WI38 (cell line): ENCODE data around the gene AATF.
A peak's percentile ranks its signal among the peaks of the same experiment; 100 is the strongest.
"Not testable (repeated sequence)": the region's sequence is repeated elsewhere in the genome, so short reads cannot be mapped to it uniquely, and the experiment has no call there.

Experiments used
- H3K4me3 ChIP-seq: 2 replicates; pipeline ENCODE4 v1.5.1; 2011; ENCODE audit warnings: low read depth, mild to moderate bottlenecking, control low read depth, low read length
- CTCF ChIP-seq: IDR thresholded peaks from 2 replicates; pipeline ENCODE4 v1.5.1; 2012; ENCODE audit warnings: low read depth, mild to moderate bottlenecking, control low read depth, low read length

Gene AATF

GRCh38 chr17:37067555-37068111, 118.9 kb downstream of the AATF start:
- H3K4me3 ChIP-seq: no peak overlapping the region
- TF ChIP-seq CTCF: no peak

GRCh38 chr17:37068266-37068665, 119.5 kb downstream of the AATF start:
- peak overlapping the region; percentile 12; the same call in 1 of the 2 replicates for H3K4me3 ChIP-seq
- TF ChIP-seq CTCF: no peak

DNA sequence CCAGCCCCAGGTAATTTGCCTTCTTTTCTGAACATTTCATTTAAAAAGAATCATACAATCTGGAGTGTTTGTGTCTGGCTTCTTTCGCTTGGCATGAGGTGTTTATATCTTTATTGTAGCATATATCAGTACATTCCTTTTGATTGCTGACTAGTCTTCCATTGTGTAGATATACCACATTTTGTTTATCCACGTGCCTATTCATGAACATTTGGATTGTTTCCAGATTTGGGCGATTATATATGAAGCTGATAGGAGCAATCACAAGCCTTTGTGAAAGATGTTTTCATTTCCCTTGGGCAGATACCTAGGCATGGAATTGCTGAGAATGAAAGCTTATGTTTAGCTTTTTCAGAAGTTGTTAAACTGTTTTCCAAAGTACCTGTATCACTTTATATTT, 120.3 kb downstream of the AATF start:
- no peak for TF ChIP-seq CTCF
- no peak overlapping the region for H3K4me3 ChIP-seq

DNA sequence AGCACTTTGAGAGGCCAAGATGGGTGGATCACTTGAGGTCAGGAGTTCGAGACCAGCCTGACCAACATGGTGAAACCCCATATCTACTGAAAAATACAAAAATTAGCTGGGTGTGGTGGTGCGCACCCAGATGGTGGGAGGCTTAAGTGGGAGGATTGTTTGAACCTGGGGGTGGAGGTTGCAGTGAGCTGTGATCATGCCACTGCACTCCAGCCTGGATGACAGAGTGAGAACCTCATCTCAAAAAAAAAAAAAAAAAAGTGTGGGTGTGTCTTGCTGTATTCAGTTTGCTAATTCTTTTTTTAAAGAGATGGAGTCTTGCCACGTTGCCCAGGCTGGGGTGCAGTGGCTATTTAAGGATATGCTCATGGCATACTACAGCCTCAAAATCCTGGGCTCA, 124.7 kb downstream of the AATF start:
- H3K4me3 ChIP-seq: not testable (repeated sequence)

DNA sequence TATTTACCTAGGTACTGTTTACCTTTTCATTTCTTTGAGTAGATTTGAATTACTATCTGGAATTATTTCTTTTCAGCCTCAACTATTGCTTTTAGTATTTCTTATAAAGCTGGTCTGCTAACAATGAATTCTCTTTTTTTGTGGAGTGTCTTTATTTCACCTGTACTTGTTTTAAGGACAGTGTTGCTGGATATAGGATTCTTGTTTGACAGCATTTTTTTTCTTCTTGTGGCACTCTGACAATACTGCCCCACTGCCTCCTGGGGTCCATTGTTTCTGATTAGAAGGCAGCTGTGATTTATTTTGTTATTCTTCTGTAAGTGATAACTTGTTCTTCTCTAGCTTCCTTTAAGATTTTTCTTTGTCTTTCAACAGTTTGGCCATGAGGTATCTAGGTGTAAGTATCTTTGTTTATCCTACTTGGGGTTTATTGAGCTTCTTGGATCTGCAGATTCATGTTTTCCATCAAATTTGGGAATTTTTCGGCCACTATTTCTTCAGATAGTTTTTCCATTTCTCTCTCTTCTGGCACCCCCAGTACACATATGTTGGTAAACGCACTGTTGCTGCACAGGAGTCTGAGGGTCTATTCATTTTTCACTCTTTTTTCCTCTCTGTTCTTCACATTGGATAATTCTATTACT, 130.4 kb downstream of the AATF start:
- TF ChIP-seq CTCF: no peak
- no peak overlapping the region for H3K4me3 ChIP-seq

DNA sequence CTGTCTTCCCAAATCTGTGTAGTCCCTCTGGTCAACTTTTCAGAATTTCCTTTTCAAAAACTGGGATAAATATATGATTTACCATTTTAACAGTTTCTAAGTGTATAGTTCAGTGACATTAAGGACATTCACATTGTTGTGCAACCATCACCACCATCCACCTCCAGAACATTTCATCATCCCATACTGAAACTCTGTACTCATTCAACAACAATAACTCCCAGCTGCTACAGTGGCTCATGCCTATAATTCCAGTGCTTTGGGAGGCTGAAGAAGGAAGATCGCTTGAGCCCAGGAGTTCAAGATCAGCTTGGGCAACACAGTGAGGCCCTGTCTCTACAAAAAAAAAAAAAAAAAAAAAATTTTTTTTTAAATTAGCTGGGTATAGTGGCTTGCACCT, 131.0 kb downstream of the AATF start:
- H3K4me3 ChIP-seq: no peak overlapping the region
- no peak for TF ChIP-seq CTCF

DNA sequence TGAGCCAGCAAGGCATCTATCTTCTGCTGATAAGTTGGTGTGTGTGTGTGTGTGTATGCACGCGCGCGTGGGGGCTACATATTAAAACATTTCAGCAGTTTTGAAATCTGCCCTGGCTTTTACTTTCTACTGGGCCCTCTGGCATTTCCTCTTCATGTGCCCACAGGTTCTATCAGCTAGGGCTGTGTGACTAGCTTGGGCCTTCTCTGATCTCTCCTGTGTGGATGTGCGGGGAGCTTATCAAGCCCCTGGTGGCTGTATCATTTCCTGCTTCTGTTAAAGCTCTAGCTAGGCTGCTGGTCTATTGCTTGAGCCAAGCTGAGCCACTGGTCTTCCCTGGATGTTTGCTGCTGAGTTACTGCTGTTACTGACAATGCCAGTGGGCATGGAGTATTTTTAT, 132.5 kb downstream of the AATF start:
- no peak for TF ChIP-seq CTCF
- H3K4me3 ChIP-seq: no peak overlapping the region

DNA sequence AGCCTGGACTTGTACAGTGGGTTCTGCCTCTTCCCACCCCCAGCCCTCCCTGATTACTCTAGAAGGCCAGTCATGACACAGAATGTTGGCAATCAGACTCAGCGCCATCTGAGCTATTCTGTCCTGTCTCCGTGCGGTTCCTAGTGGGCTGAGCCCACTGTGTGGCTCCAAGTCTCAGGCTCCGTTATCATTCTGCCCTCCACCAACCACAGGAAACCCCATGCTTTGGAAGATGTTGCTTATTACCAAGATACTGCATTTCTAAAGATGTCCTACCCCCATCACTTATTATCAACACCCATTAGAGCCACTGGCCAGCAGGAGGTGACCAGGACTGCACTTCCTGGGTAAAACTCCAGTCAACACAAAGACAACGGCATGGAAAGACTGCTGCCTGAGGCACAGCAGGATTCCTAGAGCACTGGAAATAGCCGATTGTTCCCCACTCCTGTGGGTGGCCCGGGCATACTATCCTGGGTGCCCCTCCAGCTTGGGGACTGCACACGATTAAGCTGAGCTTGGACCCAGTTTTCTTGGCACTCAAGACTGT, 133.6 kb downstream of the AATF start:
- no peak for TF ChIP-seq CTCF
- no peak overlapping the region for H3K4me3 ChIP-seq
